ENCODE data around the gene PPP2R3B. TPM values are rescaled to one million over a fixed set of nuclear protein-coding genes. Genes with fewer than 3 reads are reported as not detected.

PPP2R3B gene
- total and polyA plus RNA-seq, 2 of the 13 experiments (the other 11 are each of a cell fraction or from before 2014, with no cell fraction given): 17.0 to 21.4 TPM

GRCh38 chrX:386768-387575 is at the start of gene PPP2R3B (continued):
- peak; percentile 93 for TF ChIP-seq THAP9 (CRISPR knock-in tag; IDR thresholded peaks at IDR 0.05; ENCODE audit: borderline replicate concordance)
- TF ChIP-seq ZNF235 (CRISPR knock-in tag; IDR thresholded peaks at IDR 0.05; ENCODE audit: borderline replicate concordance): peak; percentile 47; the same call in 1 of the 2 replicates
- TF ChIP-seq ZNF878 (CRISPR knock-in tag; IDR thresholded peaks at IDR 0.05): no peak
- TF ChIP-seq HES4 (CRISPR knock-in tag; IDR thresholded peaks at IDR 0.05; ENCODE audit: borderline replicate concordance): no peak
- 0 out of 2 replicates have a peak, but pooled peaks have one; percentile 66 for TF ChIP-seq REL (CRISPR knock-in tag; conservative IDR thresholded peaks at IDR 0.05)
- TF ChIP-seq ZNF577 (CRISPR knock-in tag; IDR thresholded peaks at IDR 0.05; ENCODE audit: borderline replicate concordance, low read depth): no peak
- TF ChIP-seq ZFP90 (CRISPR knock-in tag; IDR thresholded peaks at IDR 0.05; ENCODE audit: borderline replicate concordance): peak; percentile 80; the same call in 1 of the 2 replicates
- TF ChIP-seq ZHX2 (IDR thresholded peaks at IDR 0.05; ENCODE audit: low read depth): peak; percentile 97
- 0 out of 2 replicates have a peak, but pooled peaks have one; percentile 48 for TF ChIP-seq ZHX2 (CRISPR knock-in tag; IDR thresholded peaks at IDR 0.05; ENCODE audit: borderline replicate concordance)
- peak; percentile 99 for TF ChIP-seq ZFX (CRISPR knock-in tag; IDR thresholded peaks at IDR 0.05; ENCODE audit: low read depth)
- TF ChIP-seq PRMT3 (CRISPR knock-in tag; IDR thresholded peaks at IDR 0.05; ENCODE audit: borderline replicate concordance, low read depth): no peak
- no peak for TF ChIP-seq TRIM22 (IDR thresholded peaks at IDR 0.05)
- 0 out of 2 replicates have a peak, but pooled peaks have one; percentile 39 for TF ChIP-seq XBP1 (CRISPR knock-in tag; IDR thresholded peaks at IDR 0.05)
- peak; percentile 99 for TF ChIP-seq DMAP1 (CRISPR knock-in tag; IDR thresholded peaks at IDR 0.05)
- peak; percentile 89 for TF ChIP-seq GABPB1 (CRISPR knock-in tag; IDR thresholded peaks at IDR 0.05)
- TF ChIP-seq ZNF839 (CRISPR knock-in tag; IDR thresholded peaks at IDR 0.05; ENCODE audit: borderline replicate concordance): peak; percentile 84; the same call in 1 of the 2 replicates

Measured in HepG2 (cell line).